ENCODE results near the gene LARGE1.

The LARGE1 gene

DNA sequence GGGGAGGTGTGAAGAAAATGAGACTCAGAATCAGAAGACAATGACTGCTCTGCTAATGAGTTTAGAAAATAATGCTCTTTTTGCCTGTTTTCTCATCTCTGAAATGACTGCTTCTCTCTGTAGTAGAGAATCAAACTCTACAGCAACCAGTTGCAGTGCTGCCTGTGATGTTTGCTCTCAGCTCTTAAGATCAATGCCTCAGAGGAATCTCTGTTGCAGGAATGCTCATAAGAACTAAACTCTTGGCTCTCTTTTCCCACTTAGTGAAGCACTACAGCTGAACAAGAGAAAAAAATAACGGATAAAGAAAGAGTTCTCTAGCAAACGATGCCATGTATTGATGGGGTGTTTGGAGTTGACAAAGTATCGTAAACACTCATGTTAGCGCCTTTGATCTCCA lies 658.6 kb downstream of the LARGE1 start:
- no peak for DNase-seq

DNA sequence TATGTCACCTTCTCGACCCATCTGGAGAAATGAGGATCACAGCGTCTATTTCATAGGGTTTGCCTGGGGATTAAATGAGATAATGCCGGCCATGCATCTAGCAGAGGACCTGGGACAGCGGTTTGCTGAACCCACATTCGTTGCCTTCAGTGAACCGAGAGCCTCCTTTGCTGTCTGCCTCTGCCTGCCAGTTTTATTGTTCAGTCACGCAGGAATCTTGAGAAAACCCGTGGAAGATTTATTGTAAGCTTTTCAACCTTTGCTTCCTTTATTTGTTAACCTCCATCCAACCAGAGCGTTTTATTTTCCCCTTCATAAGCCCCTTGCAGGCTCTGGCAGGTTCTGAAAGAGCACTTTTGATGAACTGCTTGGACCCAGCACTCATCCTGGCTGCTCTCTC lies 659.8 kb downstream of the LARGE1 start:
- no peak for DNase-seq

DNA sequence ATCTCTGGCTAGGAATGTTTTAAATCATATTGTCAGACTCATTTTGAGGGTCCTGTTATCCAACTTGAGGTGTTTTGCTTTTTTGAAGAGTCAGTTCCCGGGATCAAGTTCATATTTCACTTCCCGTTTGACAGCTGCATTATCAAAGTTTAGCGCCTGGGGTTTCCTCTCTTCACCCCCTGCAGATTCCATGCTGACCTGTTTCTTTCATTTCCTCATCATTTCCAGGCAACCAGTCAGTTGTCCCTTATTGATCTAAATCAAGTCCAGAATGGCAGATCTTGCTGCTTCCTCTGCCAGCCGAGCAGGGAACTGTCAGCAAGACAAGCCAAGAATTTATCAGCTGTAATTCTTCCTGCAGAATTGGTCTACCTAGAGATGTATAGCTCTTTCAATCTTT lies 664.5 kb downstream of the LARGE1 start:
- no peak for DNase-seq

DNA sequence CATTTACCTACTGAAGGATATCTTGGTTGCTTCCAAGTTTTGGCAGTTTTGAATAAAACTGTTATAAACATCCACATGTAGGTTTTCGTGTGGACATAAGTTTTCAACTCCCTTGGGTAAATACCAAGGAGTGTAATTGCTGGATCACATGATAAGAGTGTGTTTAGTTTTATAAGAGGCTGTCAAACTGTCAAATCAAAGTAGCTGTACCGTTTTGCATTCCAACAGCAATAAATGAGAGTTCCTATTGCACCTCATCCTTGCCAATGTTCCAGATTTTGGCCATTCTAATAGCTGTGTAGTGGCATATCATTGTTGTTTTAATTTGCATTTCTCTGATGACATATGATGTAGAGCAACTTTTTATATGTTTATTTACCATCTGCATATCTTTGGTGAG lies 671.3 kb downstream of the LARGE1 start:
- no peak for DNase-seq

DNA sequence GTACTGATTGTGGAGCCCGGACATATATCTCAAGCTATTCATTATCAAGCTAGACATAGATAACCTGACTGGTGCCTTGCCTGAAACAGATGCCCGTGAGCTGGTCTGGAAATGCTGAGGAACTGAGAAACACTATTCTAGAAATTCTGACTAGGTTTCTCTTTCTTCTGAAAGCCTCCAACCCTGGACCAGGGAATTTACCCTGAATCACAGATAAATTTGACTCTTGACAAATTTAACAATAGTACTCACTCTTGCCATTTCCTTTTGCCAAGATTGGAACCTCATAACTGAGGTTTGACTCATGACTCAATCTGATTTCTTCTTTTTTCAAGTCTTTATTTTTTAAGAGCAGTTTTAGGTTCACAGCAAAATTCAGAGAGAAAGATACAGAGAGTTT lies 672.5 kb downstream of the LARGE1 start:
- DNase-seq, result no peak

DNA sequence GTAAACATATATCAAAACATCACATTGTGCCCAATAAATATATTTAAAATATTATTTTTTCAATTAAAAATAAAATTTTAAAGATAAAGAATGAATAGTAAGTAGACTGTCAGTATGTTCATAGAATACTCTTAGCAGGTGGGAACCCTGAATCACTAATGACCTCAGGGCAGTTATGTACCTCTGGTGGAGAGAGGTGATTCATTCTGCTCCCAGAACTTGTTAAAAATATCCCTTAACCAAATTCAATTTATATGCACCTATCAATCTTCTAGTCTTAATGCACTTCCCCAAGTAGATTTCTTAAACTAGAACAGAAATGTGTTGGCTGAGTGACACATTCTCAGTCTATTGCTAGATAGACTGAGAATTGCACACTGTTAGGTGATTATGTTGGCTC lies 678.2 kb downstream of the LARGE1 start:
- DNase-seq, result no peak

DNA sequence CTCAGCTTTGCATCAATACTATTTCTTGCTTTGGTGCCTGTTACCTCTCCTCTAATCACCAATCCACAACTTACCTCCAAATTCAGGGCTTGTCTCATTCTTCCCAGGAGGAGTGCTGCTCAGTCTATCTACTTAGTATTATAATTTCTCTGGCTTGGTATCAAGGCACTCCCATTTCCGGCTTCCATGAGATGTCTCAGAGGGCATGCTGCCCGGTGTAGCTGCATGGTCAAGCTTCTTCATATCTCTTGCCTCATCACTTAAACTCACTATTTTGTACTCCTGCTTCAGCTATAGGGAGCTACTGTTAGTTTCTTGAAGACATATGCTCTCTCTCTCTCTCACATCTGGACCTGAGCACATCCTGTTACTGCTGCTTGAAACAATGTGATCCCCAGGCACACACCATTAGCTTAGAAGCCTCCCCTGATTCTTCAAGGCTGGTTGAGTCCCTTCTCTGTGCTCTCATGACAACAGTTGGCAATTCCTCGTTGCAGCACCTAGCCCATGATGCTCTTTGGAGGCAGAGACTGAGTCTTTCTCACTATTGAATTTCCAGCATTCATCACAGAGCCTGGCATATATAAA lies 679.3 kb downstream of the LARGE1 start:
- DNase-seq, result no peak

DNA sequence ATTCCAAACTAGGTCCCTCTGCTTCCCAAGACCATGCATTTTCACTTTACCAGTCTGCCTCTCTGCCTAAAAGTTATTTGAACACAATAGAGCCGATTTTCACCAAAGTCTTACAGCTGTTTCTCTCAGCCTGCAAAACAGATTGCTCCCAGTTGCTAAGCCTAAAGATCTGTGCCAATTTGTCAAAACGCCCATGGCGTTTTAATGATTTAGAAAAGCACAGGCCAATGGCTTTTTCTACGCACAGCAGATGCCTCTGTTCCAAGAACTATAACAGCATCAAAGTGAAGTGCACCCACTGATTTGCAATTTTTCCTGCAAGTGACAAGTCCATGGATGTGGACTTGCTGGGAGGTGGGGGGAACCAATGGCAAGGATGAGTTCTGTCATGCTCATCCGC lies 688.2 kb downstream of the LARGE1 start:
- no peak for DNase-seq

DNA sequence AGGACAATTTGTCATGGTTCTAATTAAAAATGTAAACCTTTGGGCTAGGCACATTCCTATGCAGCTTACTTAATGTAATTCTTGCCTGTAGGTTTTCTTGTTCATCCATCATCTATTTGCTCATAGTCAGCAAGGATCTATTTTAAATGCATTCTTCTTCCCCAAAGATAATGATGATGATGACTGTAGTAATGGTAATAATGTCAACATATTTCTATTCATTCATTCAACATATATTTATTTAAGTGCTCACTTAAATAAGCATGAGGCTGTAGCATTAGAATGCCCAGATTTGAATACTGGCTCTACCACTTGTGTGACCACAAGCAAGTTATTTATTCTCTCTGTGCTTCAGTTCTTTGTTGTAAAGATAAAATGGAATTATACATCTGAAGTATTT lies 692.5 kb downstream of the LARGE1 start:
- DNase-seq, result no peak

DNA sequence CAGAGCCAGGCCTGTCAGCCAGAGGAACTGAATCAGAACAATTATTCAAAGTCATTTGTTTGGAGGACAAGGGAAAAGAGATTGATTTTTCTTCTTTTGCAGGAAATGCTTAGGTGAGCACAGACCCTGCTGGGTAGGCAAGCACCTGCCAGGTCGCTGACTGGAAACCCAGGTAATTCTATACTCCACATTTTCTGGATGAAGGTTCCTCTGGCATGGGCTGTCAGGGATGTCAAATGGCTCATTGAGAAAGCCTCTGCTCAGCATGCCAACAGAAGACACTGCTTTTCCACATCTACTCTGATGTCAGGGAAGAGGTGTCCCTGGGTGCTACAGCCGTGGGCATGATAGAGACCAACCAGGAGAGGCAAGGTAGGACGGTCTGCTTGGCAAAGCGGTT lies 695.4 kb downstream of the LARGE1 start:
- DNase-seq, result no peak

Measured in stimulated activated naive CD4-positive, alpha-beta T cell treated with Interleukin-2 at 50 U/mL for 16 hours (primary cell).